ENCODE data around the gene CRMP1.

- TF ChIP-seq, protein P1, sequence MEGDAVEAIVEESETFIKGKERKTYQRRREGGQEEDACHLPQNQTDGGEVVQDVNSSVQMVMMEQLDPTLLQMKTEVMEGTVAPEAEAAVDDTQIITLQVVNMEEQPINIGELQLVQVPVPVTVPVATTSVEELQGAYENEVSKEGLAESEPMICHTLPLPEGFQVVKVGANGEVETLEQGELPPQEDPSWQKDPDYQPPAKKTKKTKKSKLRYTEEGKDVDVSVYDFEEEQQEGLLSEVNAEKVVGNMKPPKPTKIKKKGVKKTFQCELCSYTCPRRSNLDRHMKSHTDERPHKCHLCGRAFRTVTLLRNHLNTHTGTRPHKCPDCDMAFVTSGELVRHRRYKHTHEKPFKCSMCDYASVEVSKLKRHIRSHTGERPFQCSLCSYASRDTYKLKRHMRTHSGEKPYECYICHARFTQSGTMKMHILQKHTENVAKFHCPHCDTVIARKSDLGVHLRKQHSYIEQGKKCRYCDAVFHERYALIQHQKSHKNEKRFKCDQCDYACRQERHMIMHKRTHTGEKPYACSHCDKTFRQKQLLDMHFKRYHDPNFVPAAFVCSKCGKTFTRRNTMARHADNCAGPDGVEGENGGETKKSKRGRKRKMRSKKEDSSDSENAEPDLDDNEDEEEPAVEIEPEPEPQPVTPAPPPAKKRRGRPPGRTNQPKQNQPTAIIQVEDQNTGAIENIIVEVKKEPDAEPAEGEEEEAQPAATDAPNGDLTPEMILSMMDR (IDR thresholded peaks at IDR 0.05), result no peak
- TF ChIP-seq POLR2A (IDR thresholded peaks at IDR 0.05), result no peak
Measured at GRCh38 chr4:5793514-5793913, 99.4 kb downstream of the CRMP1 start.

All from body of pancreas (tissue), 4 donors.